ENCODE measurements around the gene PRR12. TPM values are rescaled to one million over a fixed set of nuclear protein-coding genes. Genes with fewer than 3 reads are reported as not detected.
"Not testable (repeated sequence)": the region's sequence is repeated elsewhere in the genome, so short reads cannot be mapped to it uniquely, and the experiment has no call there.

Gene PRR12
- total RNA-seq, 3 donors from 2014 or later, result 24.2 to 37.3 (median 26.2) TPM

- intact Hi-C loops (cut with DNase I, micrococcal nuclease), result no loop called here
- Histone ChIP-seq H3K4me3 (no peak overlapping the region), H3K9me3 (no peaks in the 10 kb centered on the region), H3K4me1 (ENCODE audit: low read depth) (no peaks in the 10 kb centered on the region), H3K36me3 (ENCODE audit: low read depth) (no peaks in the 10 kb centered on the region)
- no peak for DNase-seq
- ATAC-seq, result no peak
- TF ChIP-seq CTCF (IDR thresholded peaks at IDR 0.05), result no peak
These were observed 35.2 kb downstream of the PRR12 start for GRCh38 chr19:49626226-49626625.

- intact Hi-C loops (cut with DNase I, micrococcal nuclease), result no loop called here
- Histone ChIP-seq H3K9me3 (no peaks in the 10 kb centered on the region), H3K36me3 (ENCODE audit: low read depth) (no peaks in the 10 kb centered on the region), H3K4me1 (ENCODE audit: low read depth) (no peaks in the 10 kb centered on the region), H3K4me3 (no peak overlapping the region)
- ATAC-seq (no peak), DNase-seq (no peak)
- TF ChIP-seq CTCF (IDR thresholded peaks at IDR 0.05), result no peak
These were observed 38.7 kb downstream of the PRR12 start for GRCh38 chr19:49629659-49630058.

GRCh38 chr19:49631014-49631588, 40.1 kb downstream of the PRR12 start:
- no peak for DNase-seq
- Histone ChIP-seq H3K4me3 (no peak overlapping the region), H3K4me1 (ENCODE audit: low read depth) (no peaks in the 10 kb centered on the region), H3K9me3 (no peaks in the 10 kb centered on the region), H3K36me3 (ENCODE audit: low read depth) (no peaks in the 10 kb centered on the region)
- ATAC-seq, result no peak
- TF ChIP-seq CTCF (IDR thresholded peaks at IDR 0.05), result no peak
- intact Hi-C loops (cut with DNase I, micrococcal nuclease), result no loop called here

- Histone ChIP-seq H3K4me1 (ENCODE audit: low read depth) (no peaks in the 10 kb centered on the region), H3K36me3 (ENCODE audit: low read depth) (no peaks in the 10 kb centered on the region), H3K9me3 (no peaks in the 10 kb centered on the region), H3K4me3 (no peak overlapping the region)
- no peak for ATAC-seq
- intact Hi-C loops (cut with DNase I, micrococcal nuclease), result no loop called here
- TF ChIP-seq CTCF (IDR thresholded peaks at IDR 0.05), result no peak
- no peak for DNase-seq
These were observed 40.7 kb downstream of the PRR12 start for GRCh38 chr19:49631610-49632192.

GRCh38 chr19:49632576-49632975, 41.6 kb downstream of the PRR12 start:
- DNase-seq (no peak), ATAC-seq (no peak)
- Histone ChIP-seq H3K36me3 (ENCODE audit: low read depth) (no peaks in the 10 kb centered on the region), H3K4me1 (ENCODE audit: low read depth) (no peaks in the 10 kb centered on the region), H3K9me3 (no peaks in the 10 kb centered on the region), H3K4me3 (no peak overlapping the region)
- intact Hi-C loops (cut with DNase I, micrococcal nuclease), result no loop called here
- TF ChIP-seq CTCF (IDR thresholded peaks at IDR 0.05), result no peak

- H3K9me3 ChIP-seq; ATAC-seq; DNase-seq; H3K36me3 ChIP-seq (ENCODE audit: low read depth); H3K4me1 ChIP-seq (ENCODE audit: low read depth); intact Hi-C loops (cut with DNase I, micrococcal nuclease); H3K4me3 ChIP-seq: not testable (repeated sequence)
These were observed 42.3 kb downstream of the PRR12 start for GRCh38 chr19:49633273-49633672.
